Testis (tissue), 3 donors: ENCODE measurements around the gene C19orf33. TPM values are rescaled to one million over a fixed set of nuclear protein-coding genes. Genes with fewer than 3 reads are reported as not detected.

Experiments
- DNase-seq: peaks from one replicate; pipeline ENCODE4 v3.0.0-alpha.2; 2019
- H3K27ac ChIP-seq, 2 donors: fragments of 200-600 bp; sonication (generic); one replicate each; pipeline ENCODE4 v1.5.1; 2019
- H3K27me3 ChIP-seq: fragments of 200-600 bp; sonication (generic); one replicate; pipeline ENCODE4 v1.5.1; 2019
- H3K36me3 ChIP-seq: fragments of 200-600 bp; sonication (generic); one replicate; pipeline ENCODE4 v1.5.1; 2017; ENCODE audit warnings: low read depth; ENCODE audit errors: missing control alignments
- H3K4me1 ChIP-seq: fragments of 200-600 bp; sonication (generic); one replicate; pipeline ENCODE4 v1.5.1; 2019
- H3K4me3 ChIP-seq, 2 donors: fragments of 200-600 bp; sonication (generic); one replicate each; pipeline ENCODE4 v1.5.1; 2017 to 2019
- H3K9me3 ChIP-seq: fragments of 200-600 bp; sonication (generic); one replicate; pipeline ENCODE4 v1.5.1; 2017
- CTCF ChIP-seq, 3 experiments: fragments of 450-650 bp in 2 of 3; fragments of 200-600 bp in 1 of 3; sonication (generic) in 1 of 3; IDR thresholded peaks; one replicate each; pipeline ENCODE4 v1.5.1; 2016 to 2019; ENCODE audit warnings: antibody characterized with exemption in 3 of 3, mild to moderate bottlenecking in 2 of 3, moderate library complexity in 1 of 3
- POLR2A ChIP-seq: fragments of 450-650 bp; IDR thresholded peaks from one replicate; pipeline ENCODE4 v1.6.1; 2017; ENCODE audit warnings: antibody characterized with exemption, mild to moderate bottlenecking, moderate library complexity
- WGBS, 2 donors: methylation state at CpG; one replicate each; pipeline ENCODE4 v1.1.5; 2018; 5-methylcytosine and 5-hydroxymethylcytosine counted together
- intact Hi-C: fragments of 100-400 bp; cut with DNase I; formaldehyde crosslinking; loops from one replicate; pipeline ENCODE4 v1.15.1; 2023; ENCODE audit warnings: low total_unique reads
- polyA plus RNA-seq: library from polyadenylated mRNA; stranded (reverse); fragments of 350-450 nt; fragmentation: Illumina TruSeq; extraction: RNeasy Lipid Tissue Mini Kit (QIAGEN cat#74804); gene quantifications from one replicate; pipeline ENCODE4 v1.2.3, GENCODE V29; 2014; ENCODE audit warnings: low read depth, low replicate concordance; ENCODE audit not compliant: insufficient read depth
- total RNA-seq, 2 donors: library from RNA; depleted of rRNA; stranded (reverse); fragments of >200 nt; gene quantifications; one replicate each; pipeline ENCODE4 v1.2.3, GENCODE V29; 2016

The C19orf33 gene
- total and polyA plus RNA-seq, 3 donors from 2014 or later: 1.1 to 7.9 (median 1.7) TPM

GRCh38 chr19:38309615-38310278, 5.7 kb downstream of the C19orf33 start:
- no peak for TF ChIP-seq CTCF (IDR thresholded peaks at IDR 0.05)
- TF ChIP-seq POLR2A: no peak
- intact Hi-C loops: no loop called here
- no peaks in the 10 kb centered on the region for H3K9me3 ChIP-seq
- H3K27me3 ChIP-seq: no peaks in the 10 kb centered on the region
- WGBS, 2 donors: 95 to 100% methylated on average over 1 to 3 of the region's 3 CpGs
- no peak overlapping the region for H3K4me3 ChIP-seq
- H3K27ac ChIP-seq: no peak overlapping the region
- DNase-seq: no peak
- no peaks in the 10 kb centered on the region for H3K4me1 ChIP-seq
- no peaks in the 10 kb centered on the region for H3K36me3 ChIP-seq

- Histone ChIP-seq H3K27ac (no peak overlapping the region), H3K27me3 (no peaks in the 10 kb centered on the region), H3K36me3 (no peaks in the 10 kb centered on the region), H3K4me1 (no peaks in the 10 kb centered on the region), H3K4me3 (no peak overlapping the region), H3K9me3 (no peaks in the 10 kb centered on the region)
- TF ChIP-seq POLR2A (no peak), CTCF (IDR thresholded peaks at IDR 0.05) (no peak)
- intact Hi-C loops: no loop called here
- DNase-seq: no peak
- 60 to 83% methylated on average over 2 of the region's 2 CpGs for WGBS, 2 donors
Observed at GRCh38 chr19:38310279-38310670, 6.2 kb downstream of the C19orf33 start.

GRCh38 chr19:38310986-38311385, 6.9 kb downstream of the C19orf33 start:
- intact Hi-C loops: no loop called here
- no peak for TF ChIP-seq POLR2A
- no peak for TF ChIP-seq CTCF (IDR thresholded peaks at IDR 0.05)
- Histone ChIP-seq H3K27me3 (no peaks in the 10 kb centered on the region), H3K4me1 (no peaks in the 10 kb centered on the region), H3K27ac (no peak overlapping the region), H3K36me3 (no peaks in the 10 kb centered on the region), H3K9me3 (no peaks in the 10 kb centered on the region), H3K4me3 (no peak overlapping the region)
- DNase-seq: no peak
- WGBS, 2 donors: 90 to 94% methylated on average over 6 of the region's 6 CpGs

- H3K36me3 ChIP-seq: no peaks in the 10 kb centered on the region
- H3K27me3 ChIP-seq: no peaks in the 10 kb centered on the region
- H3K9me3 ChIP-seq: no peaks in the 10 kb centered on the region
- 0 to 1% methylated on average over 49 to 59 of the region's 64 CpGs for WGBS, 2 donors
- H3K4me1 ChIP-seq: peaks cover 7% of the 10 kb centered on the region
- TF ChIP-seq POLR2A (no peak), CTCF (IDR thresholded peaks at IDR 0.05) (no peak)
- H3K27ac ChIP-seq: peak within 1 kb of the TSS; percentile 85 to 89
- peak within 1 kb of the TSS; percentile 60 to 63 for H3K4me3 ChIP-seq
- peak; percentile 98 for DNase-seq
- intact Hi-C loops: loop anchor here (5.0 kb wide), 1 partner anchor 54 kb away; the partner anchor contains the start of gene SPINT2
Observed at GRCh38 chr19:38315657-38316476, 11.8 kb downstream of the C19orf33 start, which contains the start of gene YIF1B. Gene YIF1B, minus strand, starts transcription at chr19:38315947. Its CDS starts 30 bp downstream, at chr19:38315917.
